ENCODE measurements around the gene CYSRT1. TPM values are rescaled to one million over a fixed set of nuclear protein-coding genes. Genes with fewer than 3 reads are reported as not detected.

CYSRT1 gene
- total RNA-seq, 1 donor from 2014 or later = 1.3 TPM

GRCh38 chr9:137189297-137190295, 35.4 kb upstream of the CYSRT1 start:
- peaks cover 17% of the 10 kb centered on the region for H3K4me1 Mint-ChIP-seq (ENCODE audit: low read depth, unreplicated experiment)
- Histone ChIP-seq H4K20me1 (ENCODE audit: insufficient read depth, low read length) (peaks cover 73% of the 10 kb centered on the region), H3K4me3 (ENCODE audit: insufficient read depth, low read depth, low read length) (peak overlapping the region; percentile 94), H3K4me2 (ENCODE audit: low read length) (peak overlapping the region; percentile 99), H3K79me2 (ENCODE audit: insufficient read depth, low read length) (peaks cover 78% of the 10 kb centered on the region), H2AFZ (ENCODE audit: low read depth, low read length) (peak overlapping the region; percentile 87), H3K9me3 (ENCODE audit: insufficient read depth, low read depth, low read length) (no peaks in the 10 kb centered on the region), H3K36me3 (ENCODE audit: insufficient read depth, low read length) (no peaks in the 10 kb centered on the region), H3K27ac (ENCODE audit: low read depth, low read length) (peak overlapping the region; percentile 90), H3K27me3 (ENCODE audit: insufficient read depth, low read length) (no peaks in the 10 kb centered on the region), H3K4me1 (ENCODE audit: insufficient read depth, low read length) (peaks cover 19% of the 10 kb centered on the region), H3K9ac (ENCODE audit: low read length) (peak overlapping the region; percentile 93)
- DNase-seq (ENCODE audit: low read depth) (no peak), FAIRE-seq (no peak)
- no peaks in the 10 kb centered on the region for H3K9me3 Mint-ChIP-seq (ENCODE audit: unreplicated experiment)
- TF ChIP-seq EZH2 (IDR thresholded peaks at IDR 0.05; ENCODE audit: insufficient read depth, low read length) = no peak
- TF ChIP-seq CTCF (IDR thresholded peaks at IDR 0.05; ENCODE audit: insufficient read depth, low read depth, low read length) = no peak
- peak overlapping the region; percentile 87 for H3K27ac Mint-ChIP-seq (ENCODE audit: unreplicated experiment)
- H3K36me3 Mint-ChIP-seq (ENCODE audit: low read depth, unreplicated experiment) = peaks cover 7% of the 10 kb centered on the region
- peak overlapping the region; percentile 95 for H3K4me3 Mint-ChIP-seq (ENCODE audit: unreplicated experiment)
- no peaks in the 10 kb centered on the region for H3K27me3 Mint-ChIP-seq (ENCODE audit: low read depth, unreplicated experiment)

- H3K27me3 Mint-ChIP-seq (ENCODE audit: low read depth, unreplicated experiment) = no peaks in the 10 kb centered on the region
- FAIRE-seq (no peak), DNase-seq (ENCODE audit: low read depth) (no peak)
- H3K4me2 ChIP-seq (ENCODE audit: low read length) = peak overlapping the region; percentile 99
- H3K36me3 Mint-ChIP-seq (ENCODE audit: low read depth, unreplicated experiment) = peaks cover 7% of the 10 kb centered on the region
- H3K9ac ChIP-seq (ENCODE audit: low read length) = peak overlapping the region; percentile 93
- peaks cover 20% of the 10 kb centered on the region for H3K4me1 Mint-ChIP-seq (ENCODE audit: low read depth, unreplicated experiment)
- no peaks in the 10 kb centered on the region for H3K27me3 ChIP-seq (ENCODE audit: insufficient read depth, low read length)
- H3K27ac ChIP-seq (ENCODE audit: low read depth, low read length) = no peak overlapping the region
- H3K79me2 ChIP-seq (ENCODE audit: insufficient read depth, low read length) = peaks cover 81% of the 10 kb centered on the region
- H3K9me3 Mint-ChIP-seq (ENCODE audit: unreplicated experiment) = no peaks in the 10 kb centered on the region
- H3K4me3 Mint-ChIP-seq (ENCODE audit: unreplicated experiment) = peak overlapping the region; percentile 95
- H3K9me3 ChIP-seq (ENCODE audit: insufficient read depth, low read depth, low read length) = no peaks in the 10 kb centered on the region
- H3K27ac Mint-ChIP-seq (ENCODE audit: unreplicated experiment) = peak overlapping the region; percentile 26
- peaks cover 19% of the 10 kb centered on the region for H3K4me1 ChIP-seq (ENCODE audit: insufficient read depth, low read length)
- no peak overlapping the region for H2AFZ ChIP-seq (ENCODE audit: low read depth, low read length)
- TF ChIP-seq CTCF (IDR thresholded peaks at IDR 0.05; ENCODE audit: insufficient read depth, low read depth, low read length) (no peak), EZH2 (IDR thresholded peaks at IDR 0.05; ENCODE audit: insufficient read depth, low read length) (no peak)
- H3K4me3 ChIP-seq (ENCODE audit: insufficient read depth, low read depth, low read length) = no peak overlapping the region
- peaks cover 80% of the 10 kb centered on the region for H4K20me1 ChIP-seq (ENCODE audit: insufficient read depth, low read length)
- H3K36me3 ChIP-seq (ENCODE audit: insufficient read depth, low read length) = no peaks in the 10 kb centered on the region
Measured at GRCh38 chr9:137190315-137190856, 34.6 kb upstream of the CYSRT1 start.
